ENCODE measurements around the gene RPS6KA5.
"Not testable (repeated sequence)": the region's sequence is repeated elsewhere in the genome, so short reads cannot be mapped to it uniquely, and the experiment has no call there.

The RPS6KA5 gene

GRCh38 chr14:91063119-91063518 lies 2.7 kb upstream of the RPS6KA5 start:
- DNase-seq: no peak

DNA sequence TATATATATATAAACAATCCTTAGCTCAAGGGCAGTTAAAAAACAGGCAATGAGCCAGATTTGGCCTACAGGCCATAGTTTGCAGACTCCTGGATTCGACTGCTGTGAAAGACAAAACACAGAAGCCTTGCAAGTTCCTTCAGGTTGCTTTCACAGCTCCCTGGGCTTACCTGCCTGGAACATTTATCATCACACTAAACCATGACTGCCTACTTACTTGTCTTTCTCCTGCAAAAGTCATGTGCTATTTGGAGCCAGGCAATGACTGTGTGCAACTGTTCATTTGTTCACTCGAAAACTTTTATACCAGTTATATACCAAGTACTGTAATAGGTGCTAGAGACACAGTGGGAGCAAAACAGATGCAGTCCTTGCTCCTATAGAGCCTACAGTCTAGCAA lies 2.2 kb upstream of the RPS6KA5 start:
- DNase-seq: no peak

- no peak for DNase-seq
Measured at GRCh38 chr14:91061056-91061887, 831 bp upstream of the RPS6KA5 start.

GRCh38 chr14:91059576-91060350 lies 678 bp downstream of the RPS6KA5 start:
- DNase-seq: peak; percentile 8

GRCh38 chr14:91058042-91058581 lies 2.3 kb downstream of the RPS6KA5 start:
- DNase-seq: no peak

DNA sequence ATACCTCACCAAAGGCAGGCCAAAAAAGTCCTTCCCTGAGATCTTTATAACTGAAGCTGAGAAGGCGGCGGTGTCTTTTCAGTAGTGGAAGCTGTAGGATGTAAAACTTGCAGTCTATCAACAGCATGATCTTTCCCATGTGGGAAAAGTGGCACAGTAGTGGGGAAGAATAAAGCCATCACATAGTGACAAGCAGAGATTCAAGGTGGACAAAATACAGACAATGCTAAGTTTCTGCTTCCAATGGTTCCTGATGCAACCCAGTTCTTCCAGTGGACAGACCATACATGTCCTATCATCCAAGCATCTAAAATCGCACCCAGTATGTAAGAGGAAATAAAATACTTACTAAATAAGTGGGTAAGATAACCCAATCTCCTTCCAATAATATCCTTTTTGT lies 4.1 kb downstream of the RPS6KA5 start:
- DNase-seq: no peak

DNA sequence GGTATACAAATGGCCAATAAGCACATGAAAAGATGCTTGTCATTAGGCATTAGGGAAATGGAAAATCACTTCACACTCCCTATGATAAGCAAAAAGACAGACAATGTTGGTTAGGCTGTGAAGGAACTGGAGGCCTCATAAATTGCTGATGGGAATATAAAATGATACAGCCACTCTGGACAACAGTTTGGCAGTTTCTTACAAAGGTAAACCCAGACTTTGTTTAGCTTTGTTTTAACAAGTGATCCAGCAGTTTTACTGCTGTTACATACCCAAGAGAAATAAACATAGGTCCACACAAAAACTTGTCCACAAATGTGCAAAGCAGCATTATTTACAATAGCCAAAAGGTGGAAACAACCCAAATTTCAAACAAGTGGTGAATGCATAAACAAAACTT lies 5.4 kb downstream of the RPS6KA5 start:
- DNase-seq: no peak

DNA sequence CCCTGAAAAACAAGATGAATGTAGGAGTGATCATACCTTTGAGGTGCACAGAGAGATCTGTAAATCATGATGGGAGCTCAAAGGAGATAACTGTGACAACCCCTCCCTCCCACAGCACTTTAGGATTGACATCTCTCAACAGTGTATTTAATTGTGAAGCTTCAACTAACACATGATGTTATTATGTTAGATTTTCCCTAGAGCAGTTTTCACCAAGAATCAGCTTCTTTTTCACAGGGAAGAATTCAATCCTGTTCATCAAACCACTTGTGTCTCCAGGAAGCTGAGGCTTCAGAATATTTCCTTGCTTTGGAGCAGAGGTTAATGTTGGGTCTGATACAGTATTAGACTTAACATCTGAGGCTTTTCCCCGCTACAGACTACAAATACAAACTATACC lies 11.8 kb downstream of the RPS6KA5 start:
- no peak for DNase-seq

DNA sequence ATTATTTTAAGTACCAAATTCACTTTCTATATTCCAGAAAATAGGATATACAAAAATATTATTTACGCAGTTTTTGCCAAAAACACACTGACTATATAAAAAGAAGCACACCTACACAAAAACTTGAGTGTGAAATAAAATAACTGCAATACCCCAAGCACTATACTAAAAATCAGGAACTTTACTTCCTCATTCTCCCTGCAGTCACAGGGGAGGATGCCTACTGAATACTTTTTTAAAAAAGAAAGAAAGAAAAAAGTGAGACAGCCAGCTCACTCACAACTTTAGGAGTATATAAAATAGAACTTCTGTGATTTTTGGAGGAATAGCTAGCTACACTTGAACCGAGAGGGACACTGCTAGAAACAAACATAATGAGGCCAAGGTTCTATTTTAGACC lies 12.2 kb downstream of the RPS6KA5 start:
- DNase-seq: no peak

DNA sequence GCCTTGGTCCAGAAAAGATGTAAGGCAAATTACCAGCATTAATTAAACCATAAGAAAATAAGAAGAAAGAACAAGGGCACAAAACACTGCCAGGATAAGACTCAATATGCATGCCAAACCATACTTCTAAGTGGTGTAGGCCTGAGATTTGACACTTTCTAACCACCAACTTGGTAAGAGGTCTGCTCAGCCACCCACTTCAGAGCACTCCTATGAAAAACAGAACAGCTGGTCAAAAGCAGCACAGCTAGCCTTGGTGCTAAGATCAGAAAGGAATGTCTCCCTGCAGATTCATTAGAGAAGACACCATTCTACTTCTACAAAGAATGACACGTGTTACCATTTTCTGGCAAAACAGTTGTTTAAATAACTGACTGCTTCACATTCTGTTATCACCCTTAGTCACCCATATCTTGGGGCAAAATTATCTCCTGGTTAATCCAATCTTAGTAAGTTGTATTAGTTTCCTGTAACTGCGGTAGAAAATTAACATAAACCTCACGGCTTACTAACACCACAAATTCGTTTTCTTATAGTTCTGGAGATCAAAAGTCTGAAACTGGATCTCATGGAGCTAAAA lies 13.2 kb downstream of the RPS6KA5 start:
- DNase-seq: no peak

GRCh38 chr14:91046488-91047072 lies 13.9 kb downstream of the RPS6KA5 start:
- DNase-seq: no peak

GRCh38 chr14:91041450-91041849 lies 19.0 kb downstream of the RPS6KA5 start:
- no peak for DNase-seq

- no peak for DNase-seq
Measured at GRCh38 chr14:91040545-91040944, 19.9 kb downstream of the RPS6KA5 start.

- no peak for DNase-seq
Measured at GRCh38 chr14:91038439-91038838, 22.0 kb downstream of the RPS6KA5 start.

GRCh38 chr14:91036741-91037469 lies 23.5 kb downstream of the RPS6KA5 start:
- DNase-seq: no peak

GRCh38 chr14:91035855-91036254 lies 24.6 kb downstream of the RPS6KA5 start:
- no peak for DNase-seq

- DNase-seq: not testable (repeated sequence)
Measured at GRCh38 chr14:91034379-91034778, 26.1 kb downstream of the RPS6KA5 start.

DNA sequence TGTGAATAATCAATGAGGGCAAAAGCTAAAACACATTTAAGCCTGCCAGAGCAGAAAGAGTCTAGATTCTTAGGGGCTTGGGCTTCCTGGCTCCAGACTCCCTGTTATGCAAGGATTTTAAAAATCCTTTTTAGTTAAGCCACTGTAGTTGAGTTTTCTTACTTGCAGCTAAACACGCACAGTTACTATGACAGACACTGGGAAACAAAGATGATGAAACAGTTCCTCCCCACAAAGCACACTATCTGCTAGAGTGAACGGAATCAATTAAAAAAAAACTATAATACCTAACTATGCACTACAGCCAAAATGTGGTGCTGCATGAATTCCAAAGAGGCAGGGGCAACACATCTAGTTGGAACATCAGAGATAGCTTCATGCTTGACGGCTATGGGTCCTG lies 28.2 kb downstream of the RPS6KA5 start:
- DNase-seq: no peak

DNA sequence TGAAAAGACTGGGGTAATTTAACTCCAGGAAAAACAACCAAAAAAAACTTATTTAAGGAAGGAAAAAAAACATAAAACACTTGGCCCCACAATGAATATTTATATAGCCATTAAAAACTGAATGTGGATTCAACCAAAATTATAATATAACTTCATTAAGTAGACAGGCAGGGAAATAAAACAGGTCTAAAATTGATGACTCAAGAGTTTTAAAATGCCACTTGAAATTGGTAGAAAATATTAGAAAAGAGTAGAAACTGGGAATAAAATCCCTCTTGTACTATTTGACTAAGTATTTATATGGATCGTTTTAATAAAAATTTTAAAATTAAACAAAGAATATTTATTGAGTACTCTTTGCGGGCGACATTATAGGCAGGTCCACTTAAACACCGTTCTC lies 28.8 kb downstream of the RPS6KA5 start:
- DNase-seq: no peak

DNA sequence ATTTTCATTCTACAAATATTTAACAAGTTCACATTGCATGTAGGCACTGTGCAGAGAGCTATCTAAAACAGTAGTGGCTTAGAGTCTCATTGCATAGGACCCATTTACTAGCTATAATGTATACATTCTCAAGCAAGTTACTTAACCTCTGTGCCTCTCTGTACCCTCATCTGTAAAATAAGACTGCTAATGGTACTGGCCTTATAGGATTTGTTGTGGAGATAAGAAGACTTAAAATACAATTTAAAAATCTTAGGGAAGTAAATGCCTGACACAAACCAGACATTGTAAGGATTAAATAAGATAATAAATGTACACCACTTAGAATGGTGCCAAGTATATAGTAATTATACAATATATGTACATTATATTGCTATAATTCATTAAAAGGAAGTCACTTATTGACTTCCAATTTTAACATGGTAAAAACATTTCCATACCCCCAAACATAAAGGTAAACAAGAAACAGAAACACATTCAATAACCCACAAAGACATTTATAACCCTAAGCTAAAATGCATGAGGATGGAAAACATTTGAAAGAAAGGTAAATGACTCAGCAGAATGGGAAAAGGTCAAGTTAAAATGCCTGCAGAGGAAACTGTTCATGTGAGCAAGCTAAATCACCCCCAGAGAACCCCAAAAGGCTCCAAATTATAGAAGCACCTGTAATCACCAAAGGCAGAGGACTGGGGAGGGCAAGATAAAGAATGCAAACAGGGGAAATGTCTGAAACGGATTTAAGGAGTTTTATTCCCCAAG lies 30.8 kb downstream of the RPS6KA5 start:
- no peak for DNase-seq

GRCh38 chr14:91027561-91027960 lies 32.9 kb downstream of the RPS6KA5 start:
- no peak for DNase-seq

DNA sequence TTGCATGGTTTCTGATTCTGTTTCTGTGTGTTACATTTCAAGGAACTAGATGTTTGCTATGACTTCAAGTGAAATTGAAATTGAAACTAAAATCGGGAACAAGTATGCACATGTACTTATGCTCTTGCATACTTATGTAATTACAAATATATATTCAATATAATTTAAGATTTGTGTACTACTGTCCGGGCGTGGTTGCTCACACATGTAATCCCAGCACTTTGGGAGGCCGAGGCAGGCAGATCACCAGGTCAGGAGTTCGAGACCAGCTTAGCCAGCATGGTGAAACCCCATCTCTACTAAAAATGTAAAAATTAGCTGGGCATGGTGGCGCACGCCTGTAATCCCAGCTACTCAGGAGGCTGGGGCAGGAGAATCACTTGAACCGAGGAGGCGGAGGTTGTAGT lies 37.8 kb downstream of the RPS6KA5 start:
- not testable (repeated sequence) for DNase-seq

Data from NCI-H2029 (cell line).